Liver (tissue), 9 donors: Measurements from ENCODE around the gene C11orf24. TPM values are rescaled to one million over a fixed set of nuclear protein-coding genes. Genes with fewer than 3 reads are reported as not detected.

Source experiments
- DNase-seq: peaks from one replicate; pipeline ENCODE4 v3.0.0-alpha.2; 2017; ENCODE audit warnings: low spot score
- H3K27ac ChIP-seq, 2 donors: one replicate each; pipeline ENCODE4 v1.7.0; 2013; ENCODE audit warnings: inconsistent platforms in 2 of 2, low read length in 2 of 2, control low read depth in 1 of 2, low read depth in 1 of 2, mild to moderate bottlenecking in 1 of 2
- H3K27me3 ChIP-seq, 4 donors: one replicate each; pipeline versions ENCODE4 v1.6.1 to v1.7.0; 2013; ENCODE audit warnings: low read length in 3 of 4, inconsistent platforms in 1 of 4, mild to moderate bottlenecking in 1 of 4, moderate library complexity in 1 of 4; ENCODE audit not compliant: control insufficient read depth in 4 of 4, insufficient read depth in 4 of 4
- H3K36me3 ChIP-seq, 4 donors: one replicate each; pipeline versions ENCODE4 v1.6.1 to v1.7.0; 2013; ENCODE audit warnings: low read length in 3 of 4, mild to moderate bottlenecking in 3 of 4, low read depth in 1 of 4, moderate library complexity in 1 of 4; ENCODE audit not compliant: control insufficient read depth in 4 of 4, insufficient read depth in 3 of 4
- H3K4me1 ChIP-seq, 4 donors: one replicate each; pipeline versions ENCODE4 v1.6.1 to v1.7.0; 2013; ENCODE audit warnings: low read length in 3 of 4, mild to moderate bottlenecking in 3 of 4, moderate library complexity in 1 of 4; ENCODE audit not compliant: control insufficient read depth in 4 of 4, insufficient read depth in 4 of 4
- H3K4me3 ChIP-seq, 3 donors: one replicate each; pipeline versions ENCODE4 v1.6.1 to v1.7.0; 2013; ENCODE audit warnings: low read length in 3 of 3, control low read depth in 1 of 3, low read depth in 1 of 3, mild to moderate bottlenecking in 1 of 3
- H3K9ac ChIP-seq, 2 donors: one replicate each; pipeline ENCODE4 v1.7.0; 2013; ENCODE audit warnings: low read length in 2 of 2, mild to moderate bottlenecking in 2 of 2, moderate library complexity in 2 of 2, control low read depth in 1 of 2, low read depth in 1 of 2
- H3K9me3 ChIP-seq, 4 donors: one replicate each; pipeline versions ENCODE4 v1.6.1 to v1.7.0; 2013; ENCODE audit warnings: low read length in 3 of 4; ENCODE audit not compliant: control insufficient read depth in 4 of 4
- EGR1 ChIP-seq, 2 donors: IDR thresholded peaks; 2 replicates each; pipeline ENCODE4 v1.6.1; 2016 to 2018; ENCODE audit warnings: antibody characterized with exemption in 2 of 2, low read depth in 2 of 2
- FOXA1 ChIP-seq: IDR thresholded peaks from 2 replicates; pipeline ENCODE4 v1.6.1; 2016; ENCODE audit warnings: antibody characterized with exemption
- GABPA ChIP-seq, 2 donors: IDR thresholded peaks in 1 of 2; conservative IDR thresholded peaks in 1 of 2; 2 replicates each; pipeline ENCODE4 v1.6.1; 2016; ENCODE audit warnings: antibody characterized with exemption in 2 of 2, mild to moderate bottlenecking in 1 of 2, moderate library complexity in 1 of 2
- HNF4G ChIP-seq: IDR thresholded peaks from 2 replicates; pipeline ENCODE4 v1.6.1; 2016; ENCODE audit warnings: antibody characterized with exemption
- JUND ChIP-seq, 2 donors: IDR thresholded peaks; 2 replicates each; pipeline ENCODE4 v1.6.1; 2016; ENCODE audit warnings: antibody characterized with exemption in 2 of 2
- NR2F2 ChIP-seq: IDR thresholded peaks from 2 replicates; pipeline ENCODE4 v1.6.1; 2016; ENCODE audit warnings: antibody characterized with exemption
- RAD21 ChIP-seq, 2 donors: IDR thresholded peaks; 2 replicates each; pipeline ENCODE4 v1.6.1; 2016; ENCODE audit warnings: antibody characterized with exemption in 2 of 2, mild to moderate bottlenecking in 2 of 2
- SP1 ChIP-seq: IDR thresholded peaks from 2 replicates; pipeline ENCODE4 v1.6.1; 2018; ENCODE audit warnings: antibody characterized with exemption, mild to moderate bottlenecking
- TAF1 ChIP-seq: conservative IDR thresholded peaks from 2 replicates; pipeline ENCODE4 v1.6.1; 2016; ENCODE audit warnings: antibody characterized with exemption, mild to moderate bottlenecking
- YY1 ChIP-seq: IDR thresholded peaks from 2 replicates; pipeline ENCODE4 v1.6.1; 2016; ENCODE audit warnings: antibody characterized with exemption, mild to moderate bottlenecking
- WGBS: extraction: QIAGEN DNeasy Blood & Tissue Kit; methylation state at CpG from one replicate; pipeline ENCODE4 v1.1.7; 2013; 5-methylcytosine and 5-hydroxymethylcytosine counted together
- polyA plus RNA-seq, 2 donors: library from polyadenylated mRNA; stranded (reverse) in 1 of 2; unstranded in 1 of 2; fragments of 200-250 nt in 1 of 2; fragments of >200 nt in 1 of 2; fragmentation: Nextera tagmentation in 1 of 2; extraction: Ambion mirVana in 1 of 2; gene quantifications; one replicate each; pipeline versions ENCODE4 v1.2.1 to v1.2.3, GENCODE V29; 2013 to 2015
- total RNA-seq, 2 donors: library from RNA; depleted of rRNA; stranded (reverse); fragments of >200 nt; gene quantifications; one replicate each; pipeline ENCODE4 v1.2.3, GENCODE V29; 2014
- TF ChIP-seq, protein P1 (sequence below): IDR thresholded peaks from 2 replicates; pipeline ENCODE4 v1.6.1; 2016; ENCODE audit warnings: antibody characterized with exemption
- TF ChIP-seq, protein P2 (sequence below): IDR thresholded peaks from 2 replicates; pipeline ENCODE4 v1.6.1; 2016; ENCODE audit warnings: antibody characterized with exemption, mild to moderate bottlenecking
- TF ChIP-seq, protein P3 (sequence below): IDR thresholded peaks from 2 replicates; pipeline ENCODE4 v1.6.1; 2016; ENCODE audit warnings: antibody characterized with exemption
- donor health status: healthy.
- donor health status: healthy.
- donor health status: healthy.
- donor health status: healthy.
- donor health status: healthy.

Gene C11orf24
- total and polyA plus RNA-seq, 4 donors = 7.8 to 50.3 (median 32.0) TPM

DNA sequence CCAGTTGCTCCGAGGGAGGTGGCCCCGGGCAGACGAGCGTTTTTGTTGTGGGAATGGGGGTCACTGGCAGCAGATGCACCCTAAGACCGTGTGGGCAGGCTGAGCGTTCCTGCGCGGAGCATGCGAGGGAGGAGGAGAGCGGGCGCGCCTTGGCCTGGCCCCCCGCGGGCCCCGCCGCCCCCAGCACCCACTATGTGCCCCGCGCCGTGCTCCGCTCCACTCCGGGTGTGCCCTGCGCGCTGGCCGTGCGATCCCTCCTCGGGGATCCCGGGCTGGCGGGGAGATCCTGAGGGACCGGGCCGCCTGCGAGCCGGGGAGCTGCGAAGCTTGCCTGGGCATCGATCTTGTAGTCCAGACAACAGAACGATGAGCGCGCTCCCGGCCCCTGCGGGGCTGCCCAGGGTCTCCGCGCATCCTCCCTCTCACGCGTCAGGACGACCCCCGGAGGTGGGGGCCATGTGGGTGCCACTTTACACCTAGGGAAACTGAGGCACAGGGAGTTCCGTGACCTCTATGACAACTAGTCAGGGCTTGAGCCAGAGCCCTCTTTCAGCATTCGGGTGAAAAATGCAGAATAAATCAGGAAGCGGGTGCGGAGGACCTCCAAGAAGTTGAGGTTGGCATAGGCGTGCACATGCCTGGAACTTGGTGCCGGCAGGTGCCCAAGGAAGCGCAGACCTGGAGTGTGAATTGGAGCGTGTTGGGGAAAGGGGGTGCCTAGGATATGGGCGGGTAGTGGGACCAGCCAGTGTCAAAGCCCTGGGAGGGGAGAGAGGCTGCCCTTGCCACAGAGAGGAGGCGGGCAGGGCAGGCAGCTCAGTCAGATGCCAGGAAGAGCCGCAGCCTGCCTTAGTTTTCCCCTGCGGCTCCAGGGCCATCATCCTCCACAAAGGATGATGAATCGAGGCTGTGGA lies 57.3 kb downstream of the C11orf24 start:
- Histone ChIP-seq H3K27me3 (no peaks in the 10 kb centered on the region), H3K9ac (peak overlapping the region; percentile 42 to 63), H3K9me3 (no peaks in the 10 kb centered on the region), H3K4me1 (peaks cover 7 to 26% (median 22%) of the 10 kb centered on the region in 4 donors), H3K36me3 (no peaks in the 10 kb centered on the region), H3K4me3 (peak overlapping the region; percentile 53 to 96 (median 77)), H3K27ac (peak overlapping the region; percentile 97 to 99)
- DNase-seq = no peak
- 19% methylated on average over 58 of the region's 58 CpGs for WGBS
- TF ChIP-seq EGR1 (IDR thresholded peaks at IDR 0.05; ENCODE audit: low read depth in 2 of 2) = no peak
- TF ChIP-seq FOXA1 = no peak
- no peak for TF ChIP-seq HNF4G
- TF ChIP-seq, protein P1, sequence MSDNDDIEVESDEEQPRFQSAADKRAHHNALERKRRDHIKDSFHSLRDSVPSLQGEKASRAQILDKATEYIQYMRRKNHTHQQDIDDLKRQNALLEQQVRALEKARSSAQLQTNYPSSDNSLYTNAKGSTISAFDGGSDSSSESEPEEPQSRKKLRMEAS = no peak
- no peak for TF ChIP-seq SP1
- no peak for TF ChIP-seq NR2F2
- TF ChIP-seq TAF1 = no peak
- no peak for TF ChIP-seq GABPA (IDR thresholded peaks at IDR 0.05 in 1 of 2, conservative IDR thresholded peaks at IDR 0.05 in 1 of 2)
- TF ChIP-seq, protein P2, sequence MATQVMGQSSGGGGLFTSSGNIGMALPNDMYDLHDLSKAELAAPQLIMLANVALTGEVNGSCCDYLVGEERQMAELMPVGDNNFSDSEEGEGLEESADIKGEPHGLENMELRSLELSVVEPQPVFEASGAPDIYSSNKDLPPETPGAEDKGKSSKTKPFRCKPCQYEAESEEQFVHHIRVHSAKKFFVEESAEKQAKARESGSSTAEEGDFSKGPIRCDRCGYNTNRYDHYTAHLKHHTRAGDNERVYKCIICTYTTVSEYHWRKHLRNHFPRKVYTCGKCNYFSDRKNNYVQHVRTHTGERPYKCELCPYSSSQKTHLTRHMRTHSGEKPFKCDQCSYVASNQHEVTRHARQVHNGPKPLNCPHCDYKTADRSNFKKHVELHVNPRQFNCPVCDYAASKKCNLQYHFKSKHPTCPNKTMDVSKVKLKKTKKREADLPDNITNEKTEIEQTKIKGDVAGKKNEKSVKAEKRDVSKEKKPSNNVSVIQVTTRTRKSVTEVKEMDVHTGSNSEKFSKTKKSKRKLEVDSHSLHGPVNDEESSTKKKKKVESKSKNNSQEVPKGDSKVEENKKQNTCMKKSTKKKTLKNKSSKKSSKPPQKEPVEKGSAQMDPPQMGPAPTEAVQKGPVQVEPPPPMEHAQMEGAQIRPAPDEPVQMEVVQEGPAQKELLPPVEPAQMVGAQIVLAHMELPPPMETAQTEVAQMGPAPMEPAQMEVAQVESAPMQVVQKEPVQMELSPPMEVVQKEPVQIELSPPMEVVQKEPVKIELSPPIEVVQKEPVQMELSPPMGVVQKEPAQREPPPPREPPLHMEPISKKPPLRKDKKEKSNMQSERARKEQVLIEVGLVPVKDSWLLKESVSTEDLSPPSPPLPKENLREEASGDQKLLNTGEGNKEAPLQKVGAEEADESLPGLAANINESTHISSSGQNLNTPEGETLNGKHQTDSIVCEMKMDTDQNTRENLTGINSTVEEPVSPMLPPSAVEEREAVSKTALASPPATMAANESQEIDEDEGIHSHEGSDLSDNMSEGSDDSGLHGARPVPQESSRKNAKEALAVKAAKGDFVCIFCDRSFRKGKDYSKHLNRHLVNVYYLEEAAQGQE = no peak
- no peak for TF ChIP-seq JUND (IDR thresholded peaks at IDR 0.05)

- no peaks in the 10 kb centered on the region for H3K27me3 ChIP-seq
- peak; percentile 86 for DNase-seq
- WGBS = under 1% methylated on average over 90 of the region's 90 CpGs
Observed at GRCh38 chr11:68213555-68214172, 58.1 kb downstream of the C11orf24 start.

More at GRCh38 chr11:68213555-68214172, 58.1 kb downstream of the C11orf24 start:
- peak overlapping the region; percentile 53 to 96 (median 77) for H3K4me3 ChIP-seq
- peak overlapping the region; percentile 42 to 63 for H3K9ac ChIP-seq
- TF ChIP-seq SP1 = peak; percentile 41
- TF ChIP-seq, protein P2 = peak; percentile 19
- TF ChIP-seq, protein P3, sequence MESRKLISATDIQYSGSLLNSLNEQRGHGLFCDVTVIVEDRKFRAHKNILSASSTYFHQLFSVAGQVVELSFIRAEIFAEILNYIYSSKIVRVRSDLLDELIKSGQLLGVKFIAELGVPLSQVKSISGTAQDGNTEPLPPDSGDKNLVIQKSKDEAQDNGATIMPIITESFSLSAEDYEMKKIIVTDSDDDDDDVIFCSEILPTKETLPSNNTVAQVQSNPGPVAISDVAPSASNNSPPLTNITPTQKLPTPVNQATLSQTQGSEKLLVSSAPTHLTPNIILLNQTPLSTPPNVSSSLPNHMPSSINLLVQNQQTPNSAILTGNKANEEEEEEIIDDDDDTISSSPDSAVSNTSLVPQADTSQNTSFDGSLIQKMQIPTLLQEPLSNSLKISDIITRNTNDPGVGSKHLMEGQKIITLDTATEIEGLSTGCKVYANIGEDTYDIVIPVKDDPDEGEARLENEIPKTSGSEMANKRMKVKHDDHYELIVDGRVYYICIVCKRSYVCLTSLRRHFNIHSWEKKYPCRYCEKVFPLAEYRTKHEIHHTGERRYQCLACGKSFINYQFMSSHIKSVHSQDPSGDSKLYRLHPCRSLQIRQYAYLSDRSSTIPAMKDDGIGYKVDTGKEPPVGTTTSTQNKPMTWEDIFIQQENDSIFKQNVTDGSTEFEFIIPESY = no peak
- peak; percentile 72 for TF ChIP-seq YY1
- peak in 1 of 2 donors; percentile 36 for TF ChIP-seq RAD21 (IDR thresholded peaks at IDR 0.05)
- H3K27ac ChIP-seq = peak overlapping the region; percentile 97 to 99
- H3K36me3 ChIP-seq = no peaks in the 10 kb centered on the region
- no peaks in the 10 kb centered on the region for H3K9me3 ChIP-seq
- H3K4me1 ChIP-seq = peaks cover 7 to 34% (median 28%) of the 10 kb centered on the region in 4 donors
